ENCODE measurements around the gene NPLOC4.
"Not testable (repeated sequence)": the region's sequence is repeated elsewhere in the genome, so short reads cannot be mapped to it uniquely, and the experiment has no call there.

Gene NPLOC4

GRCh38 chr17:81630274-81630673, 6.6 kb downstream of the NPLOC4 start:
- DNase-seq: no peak

- DNase-seq: no peak
These were observed 15.3 kb downstream of the NPLOC4 start for GRCh38 chr17:81621494-81622130.

- DNase-seq: not testable (repeated sequence)
These were observed 18.6 kb downstream of the NPLOC4 start for GRCh38 chr17:81618307-81618706.

- no peak for DNase-seq
These were observed 20.0 kb downstream of the NPLOC4 start for GRCh38 chr17:81616877-81617276.

GRCh38 chr17:81615401-81615930, 21.4 kb downstream of the NPLOC4 start:
- no peak for DNase-seq

GRCh38 chr17:81612172-81612970, 24.5 kb downstream of the NPLOC4 start:
- no peak for DNase-seq

- no peak for DNase-seq
These were observed 27.2 kb downstream of the NPLOC4 start for GRCh38 chr17:81609541-81610311.

GRCh38 chr17:81608605-81609004, 28.3 kb downstream of the NPLOC4 start:
- DNase-seq: no peak

- no peak for DNase-seq
These were observed 28.8 kb downstream of the NPLOC4 start for GRCh38 chr17:81608082-81608481.

- no peak for DNase-seq
These were observed 29.5 kb downstream of the NPLOC4 start for GRCh38 chr17:81607431-81607830.

- no peak for DNase-seq
These were observed 32.9 kb downstream of the NPLOC4 start for GRCh38 chr17:81603846-81604610.

GRCh38 chr17:81601525-81602120, 35.3 kb downstream of the NPLOC4 start:
- DNase-seq: peak; percentile 75 to 81

GRCh38 chr17:81599719-81600486, 37.0 kb downstream of the NPLOC4 start:
- DNase-seq: no peak

- DNase-seq: no peak
These were observed 43.6 kb downstream of the NPLOC4 start for GRCh38 chr17:81593105-81593871.

- DNase-seq: no peak
These were observed 44.9 kb downstream of the NPLOC4 start for GRCh38 chr17:81591971-81592370.

GRCh38 chr17:81590121-81590520, 46.8 kb downstream of the NPLOC4 start:
- no peak for DNase-seq

- DNase-seq: no peak
These were observed 47.3 kb downstream of the NPLOC4 start for GRCh38 chr17:81589612-81590011.

GRCh38 chr17:81586096-81586495, 50.8 kb downstream of the NPLOC4 start:
- no peak for DNase-seq

- DNase-seq: not testable (repeated sequence)
These were observed 52.1 kb downstream of the NPLOC4 start for GRCh38 chr17:81584771-81585170.

GRCh38 chr17:81583589-81584342, 53.1 kb downstream of the NPLOC4 start:
- no peak for DNase-seq
